ENCODE results near the gene MTR.

DNA sequence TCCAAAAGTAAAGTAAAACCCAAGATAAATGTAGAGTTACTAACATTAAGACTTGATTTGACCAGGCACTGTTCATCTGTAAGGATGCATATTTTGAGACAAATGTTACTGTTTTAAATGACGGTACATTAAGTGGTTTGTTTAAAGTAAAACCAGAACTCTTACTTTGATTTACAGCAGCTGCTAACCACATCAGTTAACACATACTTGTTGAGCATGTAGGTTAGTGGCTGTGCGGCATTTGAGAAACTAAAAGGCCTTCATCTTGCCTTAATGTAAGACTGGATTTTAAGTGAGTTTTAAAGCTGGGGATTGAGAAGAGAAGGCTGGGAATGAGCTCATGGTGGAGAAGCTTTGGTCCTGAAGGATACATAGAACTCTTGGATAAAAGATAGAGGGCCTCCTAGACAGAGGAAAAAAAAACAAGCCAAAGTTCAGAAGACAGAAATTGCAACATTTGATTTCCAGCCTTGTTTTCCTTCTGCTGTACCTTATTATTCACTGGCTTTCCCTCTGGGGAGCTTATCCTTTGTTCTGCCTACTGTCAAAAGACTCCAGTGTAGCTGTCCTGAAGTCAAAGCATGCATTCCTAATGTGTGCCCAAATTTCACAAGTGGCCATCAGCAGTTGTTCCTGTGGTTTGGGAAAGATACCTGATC is 66.6 kb downstream of the MTR start:
- TF ChIP-seq EZH2 (IDR thresholded peaks at IDR 0.05; ENCODE audit: borderline replicate concordance, insufficient read depth, low read depth, low read length, poor library complexity, severe bottlenecking): no peak
- TF ChIP-seq, protein P1, sequence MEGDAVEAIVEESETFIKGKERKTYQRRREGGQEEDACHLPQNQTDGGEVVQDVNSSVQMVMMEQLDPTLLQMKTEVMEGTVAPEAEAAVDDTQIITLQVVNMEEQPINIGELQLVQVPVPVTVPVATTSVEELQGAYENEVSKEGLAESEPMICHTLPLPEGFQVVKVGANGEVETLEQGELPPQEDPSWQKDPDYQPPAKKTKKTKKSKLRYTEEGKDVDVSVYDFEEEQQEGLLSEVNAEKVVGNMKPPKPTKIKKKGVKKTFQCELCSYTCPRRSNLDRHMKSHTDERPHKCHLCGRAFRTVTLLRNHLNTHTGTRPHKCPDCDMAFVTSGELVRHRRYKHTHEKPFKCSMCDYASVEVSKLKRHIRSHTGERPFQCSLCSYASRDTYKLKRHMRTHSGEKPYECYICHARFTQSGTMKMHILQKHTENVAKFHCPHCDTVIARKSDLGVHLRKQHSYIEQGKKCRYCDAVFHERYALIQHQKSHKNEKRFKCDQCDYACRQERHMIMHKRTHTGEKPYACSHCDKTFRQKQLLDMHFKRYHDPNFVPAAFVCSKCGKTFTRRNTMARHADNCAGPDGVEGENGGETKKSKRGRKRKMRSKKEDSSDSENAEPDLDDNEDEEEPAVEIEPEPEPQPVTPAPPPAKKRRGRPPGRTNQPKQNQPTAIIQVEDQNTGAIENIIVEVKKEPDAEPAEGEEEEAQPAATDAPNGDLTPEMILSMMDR (IDR thresholded peaks at IDR 0.05): no peak
